Measurements from ENCODE around the gene TMEM255B.

TMEM255B gene

GRCh38 chr13:113768018-113768905 lies 9.2 kb downstream of the TMEM255B start:
- no peak overlapping the region for H3K4me3 ChIP-seq (ENCODE audit: low read depth, low read length)
- no peak for DNase-seq (ENCODE audit: low read depth)
- TF ChIP-seq MYC (IDR thresholded peaks at IDR 0.05; ENCODE audit: low read depth, low read length) = no peak
- TF ChIP-seq, protein P1, sequence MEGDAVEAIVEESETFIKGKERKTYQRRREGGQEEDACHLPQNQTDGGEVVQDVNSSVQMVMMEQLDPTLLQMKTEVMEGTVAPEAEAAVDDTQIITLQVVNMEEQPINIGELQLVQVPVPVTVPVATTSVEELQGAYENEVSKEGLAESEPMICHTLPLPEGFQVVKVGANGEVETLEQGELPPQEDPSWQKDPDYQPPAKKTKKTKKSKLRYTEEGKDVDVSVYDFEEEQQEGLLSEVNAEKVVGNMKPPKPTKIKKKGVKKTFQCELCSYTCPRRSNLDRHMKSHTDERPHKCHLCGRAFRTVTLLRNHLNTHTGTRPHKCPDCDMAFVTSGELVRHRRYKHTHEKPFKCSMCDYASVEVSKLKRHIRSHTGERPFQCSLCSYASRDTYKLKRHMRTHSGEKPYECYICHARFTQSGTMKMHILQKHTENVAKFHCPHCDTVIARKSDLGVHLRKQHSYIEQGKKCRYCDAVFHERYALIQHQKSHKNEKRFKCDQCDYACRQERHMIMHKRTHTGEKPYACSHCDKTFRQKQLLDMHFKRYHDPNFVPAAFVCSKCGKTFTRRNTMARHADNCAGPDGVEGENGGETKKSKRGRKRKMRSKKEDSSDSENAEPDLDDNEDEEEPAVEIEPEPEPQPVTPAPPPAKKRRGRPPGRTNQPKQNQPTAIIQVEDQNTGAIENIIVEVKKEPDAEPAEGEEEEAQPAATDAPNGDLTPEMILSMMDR (IDR thresholded peaks at IDR 0.05; ENCODE audit: low read depth, low read length) = no peak
- TF ChIP-seq, protein P2, sequence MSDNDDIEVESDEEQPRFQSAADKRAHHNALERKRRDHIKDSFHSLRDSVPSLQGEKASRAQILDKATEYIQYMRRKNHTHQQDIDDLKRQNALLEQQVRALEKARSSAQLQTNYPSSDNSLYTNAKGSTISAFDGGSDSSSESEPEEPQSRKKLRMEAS (IDR thresholded peaks at IDR 0.05; ENCODE audit: low read depth, low read length) = no peak
- TF ChIP-seq POLR2A (IDR thresholded peaks at IDR 0.05; ENCODE audit: extremely low read depth, insufficient read length) = no peak

DNA sequence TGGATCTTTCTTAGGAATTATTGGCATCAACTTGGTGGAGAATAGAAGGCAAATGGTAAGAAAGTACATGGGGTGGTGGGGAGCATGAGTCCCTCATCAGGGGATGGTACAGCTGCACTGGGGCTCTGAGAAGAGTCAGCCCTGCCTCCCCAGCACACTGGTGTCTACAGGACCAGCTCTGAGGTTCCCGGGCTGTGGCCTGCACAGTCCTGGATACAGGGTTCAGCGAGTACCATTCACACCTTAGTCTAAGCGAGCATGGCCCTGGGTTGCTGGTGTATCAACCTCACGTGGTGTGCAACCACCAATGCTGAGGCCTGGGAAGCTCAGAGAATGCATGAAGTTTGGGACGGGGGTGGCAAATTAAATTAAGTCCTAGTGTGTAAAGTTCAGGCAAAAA lies 10.1 kb downstream of the TMEM255B start:
- no peak overlapping the region for H3K4me3 ChIP-seq (ENCODE audit: low read depth, low read length)
- TF ChIP-seq, protein P2 (IDR thresholded peaks at IDR 0.05; ENCODE audit: low read depth, low read length) = no peak
- TF ChIP-seq, protein P1 (IDR thresholded peaks at IDR 0.05; ENCODE audit: low read depth, low read length) = no peak
- TF ChIP-seq MYC (IDR thresholded peaks at IDR 0.05; ENCODE audit: low read depth, low read length) (no peak), POLR2A (IDR thresholded peaks at IDR 0.05; ENCODE audit: extremely low read depth, insufficient read length) (no peak)
- no peak for DNase-seq (ENCODE audit: low read depth)

DNA sequence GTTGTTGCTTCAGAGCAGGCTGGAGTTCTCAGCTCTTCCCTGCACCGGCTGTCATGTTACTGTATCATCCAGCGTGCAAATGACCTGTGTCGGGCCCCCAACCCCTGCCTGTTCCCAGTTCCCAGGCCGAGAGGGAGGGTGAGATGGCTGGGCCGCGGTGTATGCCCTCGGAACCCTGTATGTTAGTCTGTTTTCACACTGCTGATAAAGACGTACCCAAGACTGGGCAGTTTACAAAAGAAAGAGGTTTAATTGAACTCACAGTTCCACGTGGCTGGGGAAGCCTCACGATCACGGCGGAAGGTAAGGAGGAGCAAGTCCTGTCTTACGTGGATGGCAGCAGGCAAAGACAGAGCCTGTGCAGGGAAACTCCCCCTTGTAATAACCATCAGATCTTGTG lies 10.9 kb downstream of the TMEM255B start:
- H3K4me3 ChIP-seq (ENCODE audit: low read depth, low read length) = no peak overlapping the region
- TF ChIP-seq, protein P1 (IDR thresholded peaks at IDR 0.05; ENCODE audit: low read depth, low read length) = no peak
- DNase-seq (ENCODE audit: low read depth) = no peak

DNA sequence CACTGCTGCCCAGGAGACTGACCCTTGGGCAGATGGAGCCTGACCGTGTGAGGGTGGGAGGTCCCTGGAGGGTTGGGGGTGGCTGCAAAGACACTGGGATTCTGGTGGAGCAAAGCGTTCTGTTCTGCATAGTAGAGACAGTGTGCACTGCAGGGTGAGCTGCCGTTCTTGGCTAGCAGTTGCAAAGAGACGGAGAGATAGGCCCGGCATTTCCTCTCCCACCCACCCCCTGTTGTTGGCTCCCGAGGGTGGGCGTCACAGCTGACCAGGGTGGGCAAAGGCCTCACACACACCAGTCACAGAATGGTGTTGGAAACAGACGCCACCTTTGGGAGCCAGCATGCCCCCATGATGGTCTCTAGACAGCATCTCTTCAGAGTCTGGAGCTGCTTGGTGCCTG lies 11.4 kb downstream of the TMEM255B start:
- TF ChIP-seq POLR2A (IDR thresholded peaks at IDR 0.05; ENCODE audit: extremely low read depth, insufficient read length) (no peak), MYC (IDR thresholded peaks at IDR 0.05; ENCODE audit: low read depth, low read length) (no peak)
- TF ChIP-seq, protein P1 (IDR thresholded peaks at IDR 0.05; ENCODE audit: low read depth, low read length) = no peak
- TF ChIP-seq, protein P2 (IDR thresholded peaks at IDR 0.05; ENCODE audit: low read depth, low read length) = no peak
- no peak overlapping the region for H3K4me3 ChIP-seq (ENCODE audit: low read depth, low read length)
- DNase-seq (ENCODE audit: low read depth) = no peak

GRCh38 chr13:113770937-113771336 lies 11.9 kb downstream of the TMEM255B start:
- TF ChIP-seq MYC (IDR thresholded peaks at IDR 0.05; ENCODE audit: low read depth, low read length) = no peak
- TF ChIP-seq, protein P1 (IDR thresholded peaks at IDR 0.05; ENCODE audit: low read depth, low read length) = no peak
- TF ChIP-seq, protein P2 (IDR thresholded peaks at IDR 0.05; ENCODE audit: low read depth, low read length) = no peak
- no peak for TF ChIP-seq POLR2A (IDR thresholded peaks at IDR 0.05; ENCODE audit: extremely low read depth, insufficient read length)
- no peak for DNase-seq (ENCODE audit: low read depth)
- no peak overlapping the region for H3K4me3 ChIP-seq (ENCODE audit: low read depth, low read length)

All from NB4 (cell line).